ENCODE measurements around the gene MYL5. TPM values are rescaled to one million over a fixed set of nuclear protein-coding genes. Genes with fewer than 3 reads are reported as not detected.

MYL5 gene, protein sequence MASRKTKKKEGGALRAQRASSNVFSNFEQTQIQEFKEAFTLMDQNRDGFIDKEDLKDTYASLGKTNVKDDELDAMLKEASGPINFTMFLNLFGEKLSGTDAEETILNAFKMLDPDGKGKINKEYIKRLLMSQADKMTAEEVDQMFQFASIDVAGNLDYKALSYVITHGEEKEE
- 10 to 100 TPM; 13.7 to 16.4 TPM for total RNA-seq

DNA sequence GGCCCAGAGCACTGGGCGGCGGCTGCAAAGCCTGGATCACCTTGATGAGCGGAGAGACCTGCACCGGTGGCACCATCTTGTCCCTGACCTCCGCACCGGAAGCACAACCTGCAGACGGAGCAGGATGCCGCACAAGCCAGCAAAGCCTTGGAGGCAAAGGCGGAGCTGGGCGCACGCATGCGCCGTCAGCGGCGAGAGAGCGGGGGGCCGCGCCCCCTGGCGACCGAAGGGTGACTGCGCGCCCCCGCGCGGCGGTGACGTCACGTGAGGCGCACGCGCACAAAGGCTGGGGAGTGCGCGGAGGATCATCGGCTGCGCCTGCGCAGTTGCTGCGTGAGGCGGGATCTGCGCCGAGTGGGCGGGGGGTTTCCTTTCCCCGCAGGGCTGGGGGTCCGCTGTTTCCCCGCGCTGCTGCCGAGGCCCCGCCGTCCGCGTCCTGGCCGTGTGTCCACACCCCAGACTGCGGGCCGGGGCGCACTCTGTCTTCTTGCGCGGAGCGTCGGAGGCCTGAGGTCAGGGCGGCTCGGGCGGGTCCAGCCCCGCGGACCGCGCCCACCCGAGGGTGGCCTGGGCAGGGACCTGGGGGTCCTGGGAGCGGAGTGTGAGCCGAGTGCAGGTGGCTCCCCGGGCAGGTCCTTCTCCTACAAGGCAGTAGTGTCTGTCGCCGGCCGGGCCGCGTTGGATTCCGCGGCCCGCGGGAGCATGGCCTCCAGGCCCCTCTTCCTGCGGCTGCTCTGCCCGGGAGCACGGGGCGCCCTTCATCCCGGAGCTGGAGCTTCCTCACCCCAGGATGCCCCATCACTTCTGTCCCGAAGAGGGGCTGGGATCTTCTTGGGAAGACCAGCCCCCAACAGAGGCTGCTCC is at the start of gene MYL5, which contains the start of gene ATP5ME:
Gene MYL5 (plus strand): TSS at position 371 of the 864 bp plus-strand sequence. CDS start 3,485 bp downstream, outside the sequence.
Gene ATP5ME (minus strand): TSS at position 105 of the 864 bp plus-strand sequence. CDS start 29 bp downstream, at position 76.
- intact Hi-C loops (cut with DNase I, micrococcal nuclease): loop anchor here (1.0 to 10.0 kb wide), 17 partner anchors 11 to 1200 kb away; partner anchors contain the start of genes PCGF3 (in 2 of the 2), GAK (in 1 of the 2), NSD2 (in 1 of the 2) and PIGG (in 1 of the 2)
- ATAC-seq (peak; percentile 95), DNase-seq (peak; percentile 98)
- peaks cover 13% of the 10 kb centered on the region for H3K4me1 Mint-ChIP-seq
- H3K27ac Mint-ChIP-seq: peak within 1 kb of the TSS; percentile 84
- POLR2A ChIA-PET: interaction anchor here (0.7 to 1.0 kb wide), 2 partner anchors 10 to 73 kb away, joined by 3 to 8 read pairs; no protein-coding TSS in a partner anchor
- no peaks in the 10 kb centered on the region for H3K27me3 Mint-ChIP-seq
- CTCF ChIA-PET: interaction anchor here (0.5 to 0.6 kb wide), 2 partner anchors 72 to 125 kb away, joined by 4 read pairs; no protein-coding TSS in a partner anchor
- H3K36me3 Mint-ChIP-seq (ENCODE audit: low read depth): peaks cover 21% of the 10 kb centered on the region
- H3K9me3 Mint-ChIP-seq (ENCODE audit: low read depth): no peaks in the 10 kb centered on the region
- peak within 1 kb of the TSS; percentile 80 for H3K4me3 Mint-ChIP-seq

DNA sequence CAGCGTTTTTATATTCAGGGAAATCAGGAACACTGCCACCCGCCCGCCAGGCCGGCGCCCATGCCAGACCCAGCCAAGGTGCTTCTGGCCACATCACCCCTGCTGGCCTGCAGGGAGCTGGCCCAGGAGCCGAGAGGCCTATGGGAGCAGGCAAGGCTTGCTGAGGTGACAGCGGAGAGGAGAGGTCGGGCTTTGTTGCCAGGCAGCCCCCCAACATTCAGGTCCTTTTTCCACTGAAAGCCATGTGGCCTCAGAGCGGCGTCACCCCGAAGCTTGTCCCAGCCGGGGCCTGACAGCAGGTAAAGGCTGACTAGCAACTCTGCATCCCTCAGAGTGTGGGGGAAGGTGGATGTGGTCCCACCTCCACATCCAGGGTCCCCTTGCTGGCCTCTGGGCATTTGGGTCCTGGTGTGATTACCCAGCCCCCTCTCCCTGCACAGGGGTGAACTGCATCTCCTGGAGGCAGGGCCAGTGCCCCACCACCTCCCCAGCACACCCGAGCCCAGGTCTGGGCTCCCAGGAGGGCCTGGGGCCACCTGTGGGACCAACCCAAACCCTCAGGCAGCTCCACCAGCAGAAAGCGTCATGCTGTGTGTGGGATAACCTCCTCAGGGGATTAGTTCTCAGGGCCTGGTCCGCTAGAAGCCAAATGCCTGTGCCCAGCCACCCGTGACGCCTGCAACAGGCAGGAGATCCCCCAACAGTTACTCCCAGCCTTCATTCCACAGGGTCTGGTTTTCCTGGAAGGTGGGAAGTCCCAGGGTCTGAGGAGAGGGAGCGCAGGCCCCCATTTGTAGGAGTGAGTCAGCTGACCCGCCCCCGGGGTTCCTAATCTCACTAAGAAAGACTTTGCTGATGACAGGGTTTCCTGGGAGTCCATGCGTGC is 49.4 kb upstream of the MYL5 start, which contains the start of gene PDE6B:
Gene PDE6B (plus strand): TSS at position 869 of the 886 bp plus-strand sequence. CDS start 54 bp downstream, outside the sequence.
- ChIA-PET POLR2A (no interaction called here), CTCF (no interaction called here)
- Mint-ChIP-seq H3K4me1 (no peaks in the 10 kb centered on the region), H3K4me3 (no peak within 1 kb of the TSS), H3K36me3 (ENCODE audit: low read depth) (no peaks in the 10 kb centered on the region), H3K9me3 (ENCODE audit: low read depth) (no peaks in the 10 kb centered on the region), H3K27ac (no peak within 1 kb of the TSS), H3K27me3 (peaks cover 3% of the 10 kb centered on the region)
- ATAC-seq: no peak
- DNase-seq: no peak
- intact Hi-C loops (cut with DNase I, micrococcal nuclease): no loop called here

DNA sequence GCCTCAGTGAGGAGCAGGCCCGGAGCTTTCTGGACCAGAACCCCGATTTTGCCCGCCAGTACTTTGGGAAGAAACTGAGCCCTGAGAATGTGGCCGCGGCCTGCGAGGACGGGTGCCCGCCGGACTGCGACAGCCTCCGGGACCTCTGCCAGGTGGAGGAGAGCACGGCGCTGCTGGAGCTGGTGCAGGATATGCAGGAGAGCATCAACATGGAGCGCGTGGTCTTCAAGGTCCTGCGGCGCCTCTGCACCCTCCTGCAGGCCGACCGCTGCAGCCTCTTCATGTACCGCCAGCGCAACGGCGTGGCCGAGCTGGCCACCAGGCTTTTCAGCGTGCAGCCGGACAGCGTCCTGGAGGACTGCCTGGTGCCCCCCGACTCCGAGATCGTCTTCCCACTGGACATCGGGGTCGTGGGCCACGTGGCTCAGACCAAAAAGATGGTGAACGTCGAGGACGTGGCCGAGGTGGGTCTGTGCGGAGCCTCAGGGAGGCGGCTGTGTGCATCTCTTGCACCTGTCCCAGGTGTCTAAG is 48.6 kb upstream of the MYL5 start:
- POLR2A ChIA-PET: interaction anchor here (0.6 kb wide), 1 partner anchor 17 kb away, joined by 6 read pairs; no protein-coding TSS in a partner anchor
- Mint-ChIP-seq H3K27ac (no peak overlapping the region), H3K27me3 (peaks cover 2% of the 10 kb centered on the region), H3K9me3 (ENCODE audit: low read depth) (no peaks in the 10 kb centered on the region), H3K36me3 (ENCODE audit: low read depth) (no peaks in the 10 kb centered on the region), H3K4me1 (no peaks in the 10 kb centered on the region), H3K4me3 (no peak overlapping the region)
- ATAC-seq (no peak), DNase-seq (no peak)
- CTCF ChIA-PET: no interaction called here
- intact Hi-C loops (cut with DNase I, micrococcal nuclease): no loop called here

DNA sequence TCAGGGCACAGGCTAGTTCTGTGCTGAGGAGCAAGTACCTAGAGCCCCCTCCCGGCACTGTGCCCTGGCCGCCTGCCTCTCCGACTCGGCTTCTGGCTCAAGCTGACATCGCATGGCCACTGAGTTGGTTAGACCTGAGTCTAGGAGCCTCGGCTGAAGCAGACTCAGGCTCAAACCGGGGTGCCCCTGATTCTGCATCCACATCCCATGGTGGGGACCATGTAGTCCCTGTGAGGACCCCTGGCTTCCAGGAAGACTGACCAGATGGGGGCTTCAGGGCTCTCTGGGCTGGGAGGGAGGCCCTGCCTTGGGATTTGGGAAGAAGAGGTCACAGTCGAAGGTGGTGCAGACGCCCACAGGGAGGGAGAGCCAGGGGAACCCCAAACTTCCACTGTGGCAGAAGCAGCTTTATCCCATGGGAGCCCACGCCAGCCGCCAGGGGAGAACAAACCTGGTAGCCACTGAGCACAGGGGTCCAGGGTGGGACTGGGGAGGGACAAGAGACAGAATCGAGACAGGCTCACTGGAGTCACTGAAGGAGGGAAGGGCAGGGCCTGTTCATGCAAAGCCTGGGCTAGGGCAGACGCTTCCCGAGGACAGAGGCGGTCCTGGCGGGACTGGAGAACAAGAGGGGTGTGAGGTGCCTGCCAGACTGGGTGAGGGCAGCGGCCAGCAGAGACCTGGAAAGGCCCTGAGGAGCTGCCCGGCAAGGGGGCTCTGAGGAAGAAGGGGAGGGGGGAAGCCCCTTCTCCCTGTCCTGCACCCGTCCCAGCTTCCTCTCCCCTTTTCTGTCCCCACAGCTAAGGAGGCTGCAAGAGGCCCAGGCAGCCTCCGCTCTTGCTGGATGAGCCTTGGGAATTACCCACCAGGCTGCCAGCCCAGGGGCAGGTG is 47.9 kb upstream of the MYL5 start:
- peaks cover 2% of the 10 kb centered on the region for H3K9me3 Mint-ChIP-seq (ENCODE audit: low read depth)
- no peak for ATAC-seq
- ChIA-PET POLR2A (interaction anchor here (0.6 kb wide), 1 partner anchor 18 kb away, joined by 6 read pairs; no protein-coding TSS in a partner anchor), CTCF (interaction anchor here (0.6 kb wide), 1 partner anchor 25 kb away, joined by 4 read pairs; no protein-coding TSS in a partner anchor)
- intact Hi-C loops (cut with DNase I, micrococcal nuclease): no loop called here
- H3K4me1 Mint-ChIP-seq: no peaks in the 10 kb centered on the region
- no peak for DNase-seq
- no peak overlapping the region for H3K4me3 Mint-ChIP-seq
- H3K27ac Mint-ChIP-seq: no peak overlapping the region
- H3K36me3 Mint-ChIP-seq (ENCODE audit: low read depth): no peaks in the 10 kb centered on the region
- H3K27me3 Mint-ChIP-seq: peaks cover 2% of the 10 kb centered on the region

DNA sequence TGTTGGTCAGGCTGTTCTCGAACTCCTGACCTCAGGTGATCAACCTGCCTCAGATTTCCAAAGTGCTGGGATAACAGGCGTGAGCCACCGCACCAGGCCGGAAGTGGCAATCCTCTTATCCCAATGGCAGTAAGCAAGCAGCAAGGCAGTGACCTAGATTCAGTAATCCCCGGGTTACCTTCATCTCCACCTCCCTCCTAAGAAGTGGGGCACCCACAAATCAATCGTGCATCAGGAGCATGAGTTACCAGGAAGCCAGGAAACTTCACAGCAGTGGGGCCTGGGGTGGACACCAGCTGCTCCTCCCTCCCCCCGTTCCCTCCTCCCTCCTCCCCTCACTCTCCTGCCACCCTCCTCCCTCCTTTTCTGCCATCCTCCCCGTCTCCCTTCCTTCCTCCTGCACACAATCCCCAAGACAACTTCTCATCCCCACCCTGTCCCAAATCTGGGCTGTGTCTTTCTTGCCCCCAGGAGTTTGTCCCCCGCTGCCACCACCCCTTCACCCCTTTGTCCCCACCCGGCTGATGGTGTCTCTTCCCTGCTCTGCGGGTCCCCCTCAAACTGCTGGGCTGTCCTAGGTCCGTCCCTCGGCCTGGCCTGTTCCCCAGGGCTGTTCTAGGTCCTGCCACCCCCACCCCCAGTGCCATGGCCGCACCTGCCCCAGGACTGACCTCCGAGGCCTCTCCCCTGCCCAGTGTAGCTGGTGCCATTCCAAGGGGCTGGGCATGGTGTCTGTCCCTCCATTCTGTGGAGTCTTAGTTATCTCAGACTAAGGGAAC is 46.8 kb upstream of the MYL5 start:
- ChIA-PET CTCF (no interaction called here), POLR2A (no interaction called here)
- no peaks in the 10 kb centered on the region for H3K4me1 Mint-ChIP-seq
- H3K27me3 Mint-ChIP-seq: peaks cover 2% of the 10 kb centered on the region
- H3K9me3 Mint-ChIP-seq (ENCODE audit: low read depth): peaks cover 5% of the 10 kb centered on the region
- DNase-seq (no peak), ATAC-seq (no peak)
- no peak overlapping the region for H3K27ac Mint-ChIP-seq
- intact Hi-C loops (cut with DNase I, micrococcal nuclease): no loop called here
- no peaks in the 10 kb centered on the region for H3K36me3 Mint-ChIP-seq (ENCODE audit: low read depth)
- H3K4me3 Mint-ChIP-seq: no peak overlapping the region

DNA sequence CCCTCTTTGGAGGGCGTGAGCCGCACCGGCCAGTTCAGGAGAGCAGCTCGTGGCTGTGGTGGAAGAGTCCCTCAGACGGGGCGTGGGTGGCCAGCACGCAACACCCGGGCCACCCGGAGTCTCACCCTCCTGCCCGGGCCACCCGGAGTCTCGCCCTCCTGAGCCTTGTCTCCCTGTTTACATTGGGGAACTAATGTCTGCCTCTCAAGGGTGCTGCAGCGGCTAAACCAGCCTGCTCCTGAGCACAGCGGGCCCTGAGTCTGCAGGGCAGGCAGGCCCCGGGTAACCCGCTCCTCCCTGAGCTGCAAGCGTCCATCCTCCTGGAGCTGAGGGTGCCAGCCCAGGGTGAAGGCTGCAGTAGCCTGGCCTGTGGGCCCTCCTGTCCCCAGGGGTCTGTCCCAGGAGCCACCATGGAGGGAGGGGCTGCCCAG is 46.0 kb upstream of the MYL5 start:
- POLR2A ChIA-PET: no interaction called here
- CTCF ChIA-PET: no interaction called here
- DNase-seq: no peak
- no peak overlapping the region for H3K4me3 Mint-ChIP-seq
- no peaks in the 10 kb centered on the region for H3K4me1 Mint-ChIP-seq
- H3K27me3 Mint-ChIP-seq: peaks cover 2% of the 10 kb centered on the region
- intact Hi-C loops (cut with DNase I, micrococcal nuclease): no loop called here
- ATAC-seq: no peak
- peaks cover 8% of the 10 kb centered on the region for H3K9me3 Mint-ChIP-seq (ENCODE audit: low read depth)
- no peak overlapping the region for H3K27ac Mint-ChIP-seq
- H3K36me3 Mint-ChIP-seq (ENCODE audit: low read depth): no peaks in the 10 kb centered on the region

DNA sequence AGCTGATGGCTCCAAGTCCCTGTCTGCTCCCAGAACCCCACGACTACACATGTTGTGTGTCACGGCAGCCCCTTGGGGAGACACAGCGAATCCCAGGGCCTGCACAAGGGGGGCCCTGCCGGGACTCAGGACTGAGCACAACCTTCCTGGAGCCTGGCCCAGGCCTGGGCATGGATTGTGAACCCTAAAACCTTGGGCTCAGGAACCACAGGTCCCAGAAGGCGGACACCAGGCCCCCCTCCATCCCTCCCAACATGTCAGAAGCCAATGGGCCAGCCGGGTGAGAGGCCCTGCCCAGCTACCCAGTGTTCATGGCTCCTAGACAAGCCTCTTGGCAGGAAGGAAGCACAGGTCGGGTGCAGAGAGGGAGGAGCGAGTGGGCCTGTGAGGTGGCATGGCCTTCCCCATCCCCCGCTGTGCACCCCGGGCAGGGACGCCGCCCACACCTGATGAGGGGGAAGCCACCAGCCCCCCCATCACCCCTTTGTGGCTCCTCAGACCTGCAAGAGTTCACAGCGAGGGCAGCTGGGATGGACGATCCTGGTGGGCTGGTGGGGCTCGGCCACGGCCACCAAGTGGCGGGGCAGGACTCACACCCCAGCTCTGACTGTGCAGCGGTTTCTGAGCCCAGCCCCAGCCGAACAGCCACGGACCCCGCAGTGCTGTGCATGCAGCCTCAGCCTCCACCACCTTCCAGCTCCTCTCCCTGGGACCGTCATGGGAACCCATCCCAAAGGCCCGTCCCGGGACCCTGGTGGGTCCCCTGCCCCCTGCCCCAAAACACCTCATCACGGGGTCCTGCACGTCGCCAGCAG is 45.3 kb upstream of the MYL5 start:
- DNase-seq (no peak), ATAC-seq (no peak)
- CTCF ChIA-PET: no interaction called here
- POLR2A ChIA-PET: no interaction called here
- Mint-ChIP-seq H3K27ac (no peak overlapping the region), H3K9me3 (ENCODE audit: low read depth) (peaks cover 8% of the 10 kb centered on the region), H3K4me3 (no peak overlapping the region), H3K27me3 (peaks cover 2% of the 10 kb centered on the region), H3K36me3 (ENCODE audit: low read depth) (no peaks in the 10 kb centered on the region), H3K4me1 (no peaks in the 10 kb centered on the region)
- intact Hi-C loops (cut with DNase I, micrococcal nuclease): no loop called here

DNA sequence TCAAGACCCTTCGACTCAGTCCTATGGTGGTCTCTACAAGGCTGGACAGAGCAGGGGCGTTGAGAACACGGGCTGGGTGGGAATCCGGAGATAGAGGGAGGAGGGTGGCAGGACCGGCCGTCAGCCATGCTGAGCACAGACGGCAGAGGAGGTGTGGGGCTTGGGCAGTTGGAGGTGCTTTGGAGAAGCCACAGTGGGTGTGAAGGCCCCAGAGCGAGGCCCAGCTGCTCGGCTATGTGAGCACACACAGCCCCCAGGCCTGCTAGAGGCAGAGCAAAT is 44.8 kb upstream of the MYL5 start:
- intact Hi-C loops (cut with DNase I, micrococcal nuclease): no loop called here
- Mint-ChIP-seq H3K36me3 (ENCODE audit: low read depth) (no peaks in the 10 kb centered on the region), H3K27ac (no peak overlapping the region), H3K4me1 (no peaks in the 10 kb centered on the region), H3K4me3 (no peak overlapping the region), H3K9me3 (ENCODE audit: low read depth) (peaks cover 8% of the 10 kb centered on the region), H3K27me3 (no peaks in the 10 kb centered on the region)
- ChIA-PET POLR2A (no interaction called here), CTCF (no interaction called here)
- no peak for ATAC-seq
- no peak for DNase-seq

DNA sequence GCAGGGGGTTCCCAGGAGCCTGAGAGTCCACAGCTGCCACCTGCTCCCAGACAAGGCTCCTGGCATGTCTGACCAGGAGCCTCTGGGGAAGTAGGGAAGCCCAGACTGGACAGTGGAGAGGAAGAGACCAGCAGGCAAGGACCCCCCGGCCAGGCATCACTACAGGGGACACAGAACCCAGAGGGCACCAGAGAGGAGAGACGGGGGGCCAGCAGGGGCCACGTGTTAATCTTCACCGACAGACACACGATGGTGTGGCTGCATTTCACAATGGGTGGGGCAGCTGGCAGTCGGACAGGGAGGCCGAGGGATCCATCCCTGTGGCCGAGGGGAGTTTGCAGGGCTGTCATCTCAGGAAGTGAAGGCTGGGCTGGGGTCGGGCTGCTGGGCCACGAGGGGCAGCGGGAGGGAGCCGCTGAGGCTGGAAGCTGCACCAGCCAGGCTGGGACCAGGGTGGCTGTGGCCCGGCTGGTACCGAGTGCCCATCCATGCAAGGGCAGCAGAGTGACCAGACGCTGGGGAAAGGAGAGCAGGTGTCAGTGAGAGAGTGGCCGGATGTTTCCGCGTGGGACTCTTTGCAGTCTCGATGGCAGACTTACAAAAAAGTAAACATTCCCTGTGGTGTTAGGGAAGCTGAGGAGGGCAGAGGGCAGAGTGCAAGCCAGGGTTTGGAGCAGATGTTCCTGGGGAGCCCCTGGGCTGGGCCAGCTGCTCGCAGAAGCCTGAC is 44.3 kb upstream of the MYL5 start:
- ChIA-PET CTCF (no interaction called here), POLR2A (interaction anchor here (0.6 kb wide), 1 partner anchor 287 kb away, joined by 6 read pairs; no protein-coding TSS in a partner anchor)
- ATAC-seq (no peak), DNase-seq (no peak)
- no peak overlapping the region for H3K4me3 Mint-ChIP-seq
- H3K4me1 Mint-ChIP-seq: no peaks in the 10 kb centered on the region
- peaks cover 8% of the 10 kb centered on the region for H3K9me3 Mint-ChIP-seq (ENCODE audit: low read depth)
- no peak overlapping the region for H3K27ac Mint-ChIP-seq
- intact Hi-C loops (cut with DNase I, micrococcal nuclease): no loop called here
- H3K36me3 Mint-ChIP-seq (ENCODE audit: low read depth): no peaks in the 10 kb centered on the region
- no peaks in the 10 kb centered on the region for H3K27me3 Mint-ChIP-seq
